Ishikawa (cell line): Measurements from ENCODE around the gene GPR61.

ENCODE experiments used
- CEBPB ChIP-seq: IDR thresholded peaks from 2 replicates; pipeline ENCODE4 v1.6.1; 2012
- CREB1 ChIP-seq: IDR thresholded peaks from 2 replicates; pipeline ENCODE4 v1.6.1; 2012; ENCODE audit warnings: low read depth
- EGR1 ChIP-seq: IDR thresholded peaks from 2 replicates; pipeline ENCODE4 v1.6.1; 2012
- EP300 ChIP-seq: IDR thresholded peaks from 2 replicates; pipeline ENCODE4 v1.6.1; 2012; ENCODE audit warnings: borderline replicate concordance
- FOXM1 ChIP-seq: IDR thresholded peaks from 2 replicates; pipeline ENCODE4 v1.6.1; 2012; ENCODE audit warnings: low read depth, borderline replicate concordance
- NFIC ChIP-seq: IDR thresholded peaks from 2 replicates; pipeline ENCODE4 v1.6.1; 2012
- RAD21 ChIP-seq: IDR thresholded peaks from 2 replicates; pipeline ENCODE4 v1.6.1; 2012; ENCODE audit warnings: low read depth
- TAF1 ChIP-seq: IDR thresholded peaks from 2 replicates; pipeline ENCODE4 v1.6.1; 2012; ENCODE audit warnings: low read depth, mild to moderate bottlenecking
- TCF12 ChIP-seq: IDR thresholded peaks from 2 replicates; pipeline ENCODE4 v1.6.1; 2012; ENCODE audit warnings: low read depth
- TEAD4 ChIP-seq: IDR thresholded peaks from 2 replicates; pipeline ENCODE4 v1.6.1; 2012
- YY1 ChIP-seq: IDR thresholded peaks from 2 replicates; pipeline ENCODE4 v1.6.1; 2012; ENCODE audit warnings: low read depth
- ZBTB7A ChIP-seq: IDR thresholded peaks from 2 replicates; pipeline ENCODE4 v1.6.1; 2012; ENCODE audit warnings: low read depth
- TF ChIP-seq, protein P1 (sequence below): IDR thresholded peaks from 2 replicates; pipeline ENCODE4 v1.6.1; 2012
- TF ChIP-seq, protein P2 (sequence below): IDR thresholded peaks from 2 replicates; pipeline ENCODE4 v1.6.1; 2012; ENCODE audit warnings: low read depth, mild to moderate bottlenecking
- TF ChIP-seq, protein P3 (sequence below): IDR thresholded peaks from 2 replicates; pipeline ENCODE4 v1.6.1; 2012

Gene GPR61

DNA sequence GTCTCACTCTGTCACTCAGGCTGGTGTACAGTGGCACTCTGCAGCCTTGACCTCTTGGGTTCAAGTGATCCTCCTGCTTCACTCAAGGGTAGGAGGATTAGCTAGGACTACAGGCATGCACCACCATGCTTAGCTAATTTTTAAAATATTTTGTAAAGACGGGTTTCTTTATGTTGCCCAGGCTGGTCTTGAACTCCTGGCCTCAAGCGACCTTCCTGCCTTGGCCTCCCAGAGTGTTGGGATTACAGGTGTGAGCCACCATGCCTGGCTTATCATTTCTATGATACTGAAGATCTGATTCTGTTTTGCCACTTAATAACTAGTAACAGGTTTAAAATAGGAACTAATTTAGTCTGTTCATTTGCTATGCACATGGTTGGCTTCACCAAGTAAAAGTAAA, 42.3 kb downstream of the GPR61 start:
- TF ChIP-seq EP300 (no peak), CEBPB (no peak)

DNA sequence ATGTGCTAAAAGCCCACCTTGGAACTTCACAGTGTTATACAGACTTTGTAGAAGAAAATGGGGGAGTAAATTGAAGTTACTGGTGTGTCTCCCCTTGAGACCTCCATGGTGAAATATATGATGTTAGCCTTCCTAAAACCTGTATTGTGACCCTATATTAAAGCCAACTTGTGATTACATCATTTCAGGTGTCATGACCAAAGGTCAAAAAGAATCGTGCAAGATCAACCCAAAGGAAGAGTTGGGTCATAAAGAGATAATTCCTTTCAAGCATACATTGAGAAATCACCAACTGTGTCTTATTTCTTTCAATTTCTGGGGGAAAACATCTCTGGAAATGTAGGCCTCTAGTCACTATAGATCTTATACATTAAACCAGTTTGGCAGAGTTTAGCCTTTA, 45.1 kb downstream of the GPR61 start:
- TF ChIP-seq TCF12 (no peak), ZBTB7A (no peak), EGR1 (no peak), CEBPB (no peak), RAD21 (no peak), TAF1 (no peak), EP300 (no peak), YY1 (no peak), NFIC (no peak), FOXM1 (no peak), CREB1 (no peak), TEAD4 (no peak)
- TF ChIP-seq, protein P1, sequence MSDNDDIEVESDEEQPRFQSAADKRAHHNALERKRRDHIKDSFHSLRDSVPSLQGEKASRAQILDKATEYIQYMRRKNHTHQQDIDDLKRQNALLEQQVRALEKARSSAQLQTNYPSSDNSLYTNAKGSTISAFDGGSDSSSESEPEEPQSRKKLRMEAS: no peak
- TF ChIP-seq, protein P2, sequence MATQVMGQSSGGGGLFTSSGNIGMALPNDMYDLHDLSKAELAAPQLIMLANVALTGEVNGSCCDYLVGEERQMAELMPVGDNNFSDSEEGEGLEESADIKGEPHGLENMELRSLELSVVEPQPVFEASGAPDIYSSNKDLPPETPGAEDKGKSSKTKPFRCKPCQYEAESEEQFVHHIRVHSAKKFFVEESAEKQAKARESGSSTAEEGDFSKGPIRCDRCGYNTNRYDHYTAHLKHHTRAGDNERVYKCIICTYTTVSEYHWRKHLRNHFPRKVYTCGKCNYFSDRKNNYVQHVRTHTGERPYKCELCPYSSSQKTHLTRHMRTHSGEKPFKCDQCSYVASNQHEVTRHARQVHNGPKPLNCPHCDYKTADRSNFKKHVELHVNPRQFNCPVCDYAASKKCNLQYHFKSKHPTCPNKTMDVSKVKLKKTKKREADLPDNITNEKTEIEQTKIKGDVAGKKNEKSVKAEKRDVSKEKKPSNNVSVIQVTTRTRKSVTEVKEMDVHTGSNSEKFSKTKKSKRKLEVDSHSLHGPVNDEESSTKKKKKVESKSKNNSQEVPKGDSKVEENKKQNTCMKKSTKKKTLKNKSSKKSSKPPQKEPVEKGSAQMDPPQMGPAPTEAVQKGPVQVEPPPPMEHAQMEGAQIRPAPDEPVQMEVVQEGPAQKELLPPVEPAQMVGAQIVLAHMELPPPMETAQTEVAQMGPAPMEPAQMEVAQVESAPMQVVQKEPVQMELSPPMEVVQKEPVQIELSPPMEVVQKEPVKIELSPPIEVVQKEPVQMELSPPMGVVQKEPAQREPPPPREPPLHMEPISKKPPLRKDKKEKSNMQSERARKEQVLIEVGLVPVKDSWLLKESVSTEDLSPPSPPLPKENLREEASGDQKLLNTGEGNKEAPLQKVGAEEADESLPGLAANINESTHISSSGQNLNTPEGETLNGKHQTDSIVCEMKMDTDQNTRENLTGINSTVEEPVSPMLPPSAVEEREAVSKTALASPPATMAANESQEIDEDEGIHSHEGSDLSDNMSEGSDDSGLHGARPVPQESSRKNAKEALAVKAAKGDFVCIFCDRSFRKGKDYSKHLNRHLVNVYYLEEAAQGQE: no peak
- TF ChIP-seq, protein P3, sequence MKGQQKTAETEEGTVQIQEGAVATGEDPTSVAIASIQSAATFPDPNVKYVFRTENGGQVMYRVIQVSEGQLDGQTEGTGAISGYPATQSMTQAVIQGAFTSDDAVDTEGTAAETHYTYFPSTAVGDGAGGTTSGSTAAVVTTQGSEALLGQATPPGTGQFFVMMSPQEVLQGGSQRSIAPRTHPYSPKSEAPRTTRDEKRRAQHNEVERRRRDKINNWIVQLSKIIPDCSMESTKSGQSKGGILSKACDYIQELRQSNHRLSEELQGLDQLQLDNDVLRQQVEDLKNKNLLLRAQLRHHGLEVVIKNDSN: no peak

DNA sequence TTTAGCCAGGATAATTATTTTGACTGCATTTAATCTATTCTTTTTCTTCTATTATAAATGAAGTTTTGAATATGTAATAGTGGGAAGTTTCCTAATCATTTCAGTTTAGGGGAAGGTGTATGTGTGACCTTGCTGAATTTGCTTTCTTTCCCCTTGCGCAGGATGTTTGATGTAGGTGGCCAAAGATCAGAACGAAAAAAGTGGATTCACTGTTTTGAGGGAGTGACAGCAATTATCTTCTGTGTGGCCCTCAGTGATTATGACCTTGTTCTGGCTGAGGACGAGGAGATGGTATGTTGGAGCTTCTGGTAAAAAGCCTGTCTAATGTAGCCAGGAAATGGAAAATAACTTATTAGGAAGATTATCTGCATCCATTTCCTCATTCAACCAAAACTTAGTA, 46.4 kb downstream of the GPR61 start:
- TF ChIP-seq, protein P1: no peak

DNA sequence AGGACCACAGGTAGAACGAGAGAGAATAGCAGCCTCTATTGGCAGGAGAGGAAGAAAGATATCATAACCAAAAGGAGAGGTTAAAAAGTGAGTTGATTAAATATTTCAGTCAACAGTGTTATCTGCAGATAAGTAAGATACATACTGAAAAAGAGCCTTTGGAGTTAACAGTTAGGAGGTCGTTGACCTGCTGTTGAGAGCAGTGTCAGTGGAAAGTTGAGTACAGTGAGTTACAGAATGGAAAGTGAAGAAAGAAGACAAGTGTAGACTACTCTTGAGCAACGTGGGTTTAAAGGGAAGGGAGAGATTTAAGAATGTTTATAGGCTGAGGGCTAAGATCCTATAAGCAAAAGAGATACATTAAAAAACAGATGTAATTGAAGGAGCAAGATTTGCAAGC, 49.5 kb downstream of the GPR61 start:
- TF ChIP-seq, protein P3: no peak
- TF ChIP-seq EP300: no peak
- TF ChIP-seq YY1: no peak
- TF ChIP-seq EGR1: no peak
- TF ChIP-seq, protein P2: no peak
- no peak for TF ChIP-seq NFIC
- TF ChIP-seq CREB1: no peak
- TF ChIP-seq, protein P1: no peak
- TF ChIP-seq TCF12: no peak
- TF ChIP-seq FOXM1: no peak

DNA sequence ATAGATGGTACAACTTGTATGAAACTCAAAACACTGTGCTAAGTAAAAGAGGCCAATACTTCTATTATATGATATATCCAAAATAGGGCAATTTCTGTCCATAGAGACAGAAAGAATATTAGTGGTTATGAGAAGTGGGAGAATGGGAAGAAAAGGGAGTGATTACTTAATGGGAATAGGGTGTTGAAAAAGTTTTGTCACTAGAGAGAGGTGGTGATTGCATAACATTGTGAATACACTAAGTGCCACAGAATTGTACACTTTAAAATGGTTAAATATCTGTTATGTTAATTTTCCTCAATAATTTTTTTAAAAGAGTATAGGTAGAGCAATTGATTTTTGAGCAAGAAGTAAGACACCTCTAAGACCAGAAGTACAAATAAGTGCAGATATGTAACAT, 50.0 kb downstream of the GPR61 start:
- TF ChIP-seq EP300 (no peak), ZBTB7A (no peak), CREB1 (no peak), TAF1 (no peak), RAD21 (no peak), CEBPB (no peak), NFIC (no peak), TCF12 (no peak)
- TF ChIP-seq, protein P2: no peak
- TF ChIP-seq, protein P3: no peak
